T-helper 1 cell treated with Interleukin-12 subunit alpha and Interleukin-12 subunit beta and Interleukin-4 antibody, amounts not matched to agents 30 ng/mL and 1 ng/mL, for 36 hours (primary cell): ENCODE measurements around the gene ZNF784. TPM values are rescaled to one million over a fixed set of nuclear protein-coding genes. Genes with fewer than 3 reads are reported as not detected.

Experiments used
- intact Hi-C: fragments of 100-400 bp; cut with micrococcal nuclease; formaldehyde crosslinking; loops from one replicate; pipeline ENCODE4 v1.15.1; 2024
- total RNA-seq: library from RNA; stranded (reverse); gene quantifications from 2 replicates; pipeline ENCODE4 v1.2.3, GENCODE V29; 2022

The ZNF784 gene
- total RNA-seq, 1 donor from 2014 or later, result 4.7 TPM

GRCh38 chr19:55623130-55623529, 1.2 kb downstream of the ZNF784 start:
- intact Hi-C loops, result no loop called here

DNA sequence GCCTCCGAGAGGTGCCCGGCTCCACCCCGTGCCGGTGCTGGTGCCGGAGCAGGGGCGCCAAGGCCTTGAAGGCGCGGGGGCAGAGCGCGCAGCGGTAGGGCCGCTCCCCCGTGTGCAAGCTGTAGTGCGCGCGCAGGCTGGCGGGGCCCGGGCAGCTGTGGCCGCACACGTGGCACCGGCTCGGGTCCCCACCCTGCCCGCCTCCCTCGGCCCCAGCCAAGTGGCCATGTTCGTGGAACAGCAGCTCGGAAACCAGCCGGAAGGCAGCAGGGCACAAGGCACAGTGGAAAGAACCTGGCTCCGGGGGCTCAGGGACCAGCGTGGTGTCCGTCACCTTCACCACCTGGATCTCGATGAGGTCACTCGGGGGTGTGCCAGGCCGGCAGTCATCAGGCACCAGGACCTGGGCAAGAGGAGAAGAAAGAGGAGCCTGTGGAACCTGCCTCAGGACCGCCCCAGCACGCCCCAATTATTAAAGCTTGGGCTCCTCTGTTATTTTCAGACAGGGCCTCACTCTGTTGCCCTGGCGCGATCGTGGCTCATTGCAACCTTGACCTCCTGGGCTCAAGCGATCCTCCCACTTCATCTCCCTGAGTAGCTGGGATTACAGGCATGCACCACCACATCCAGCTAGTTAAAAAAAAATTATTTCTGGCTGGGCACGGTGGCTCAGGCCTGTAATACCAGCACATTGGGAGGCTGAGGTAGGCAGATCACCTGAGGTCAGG, 2.0 kb downstream of the ZNF784 start:
- intact Hi-C loops, result no loop called here

DNA sequence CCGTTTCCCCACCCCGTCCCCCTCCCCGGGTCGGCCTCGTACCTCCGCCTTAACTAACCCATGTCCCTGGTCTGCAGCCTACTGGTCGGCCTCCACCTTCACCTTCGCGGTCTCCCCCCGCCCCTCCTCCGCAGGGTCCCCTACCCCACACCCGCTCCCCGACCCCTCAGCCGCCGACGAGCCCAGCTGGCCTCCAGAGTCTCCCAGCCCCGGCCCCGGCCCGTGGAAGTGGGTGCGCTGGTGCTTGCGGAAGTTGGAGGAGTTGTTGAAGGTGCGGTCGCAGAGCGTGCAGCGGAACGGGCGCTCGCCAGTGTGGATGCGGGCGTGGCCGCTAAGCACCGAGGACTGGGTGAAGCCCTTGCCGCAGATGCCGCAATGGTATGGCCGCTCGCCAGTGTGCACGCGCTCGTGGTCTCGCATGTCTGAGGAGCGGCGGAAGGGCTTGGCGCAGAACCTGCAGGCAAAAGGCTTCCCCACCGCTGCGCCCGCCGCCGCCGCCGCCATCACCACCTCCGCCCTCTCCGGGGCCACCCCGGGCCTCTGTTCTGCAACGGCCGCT, 2.6 kb downstream of the ZNF784 start:
- intact Hi-C loops, result no loop called here

- intact Hi-C loops, result no loop called here
Measured at GRCh38 chr19:55621205-55621672, 3.1 kb downstream of the ZNF784 start.

DNA sequence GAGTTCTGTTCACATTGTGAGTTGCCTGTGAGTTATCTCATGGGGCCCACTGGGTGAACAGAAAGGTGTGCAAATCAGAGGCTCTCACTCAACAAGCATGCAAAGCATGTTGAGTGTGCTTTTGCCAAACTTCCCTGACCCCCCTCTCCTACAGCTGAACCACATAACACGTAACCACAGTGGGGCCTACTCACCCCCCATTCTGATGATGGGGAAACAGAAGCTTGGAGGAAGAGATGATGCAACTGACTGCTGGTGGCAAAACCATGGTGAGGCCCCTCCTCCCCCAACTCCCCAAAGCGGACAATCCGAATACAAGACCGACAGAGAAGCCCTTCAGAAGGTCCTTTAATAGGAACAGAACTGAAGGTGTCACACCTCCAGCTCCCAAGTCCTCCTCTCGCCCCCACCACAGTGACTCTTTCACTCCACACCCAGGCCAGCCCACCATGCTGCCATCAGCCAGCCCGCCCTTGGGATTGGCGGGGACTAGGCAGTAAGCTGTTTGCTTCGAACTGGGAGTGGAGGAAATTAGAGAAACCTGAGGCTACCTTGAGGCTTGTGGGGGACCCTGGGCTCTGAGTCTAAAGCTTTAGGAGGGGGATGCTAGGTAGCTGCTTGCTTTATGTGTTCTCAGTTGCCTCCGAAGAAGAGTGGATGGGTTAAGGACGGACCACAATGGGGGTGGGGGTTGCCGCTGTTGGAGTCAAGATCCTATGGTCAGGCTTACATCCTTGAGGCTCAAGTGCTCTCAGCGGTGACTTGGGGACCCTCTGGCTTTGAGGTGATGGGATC, 3.8 kb downstream of the ZNF784 start:
- intact Hi-C loops, result no loop called here

DNA sequence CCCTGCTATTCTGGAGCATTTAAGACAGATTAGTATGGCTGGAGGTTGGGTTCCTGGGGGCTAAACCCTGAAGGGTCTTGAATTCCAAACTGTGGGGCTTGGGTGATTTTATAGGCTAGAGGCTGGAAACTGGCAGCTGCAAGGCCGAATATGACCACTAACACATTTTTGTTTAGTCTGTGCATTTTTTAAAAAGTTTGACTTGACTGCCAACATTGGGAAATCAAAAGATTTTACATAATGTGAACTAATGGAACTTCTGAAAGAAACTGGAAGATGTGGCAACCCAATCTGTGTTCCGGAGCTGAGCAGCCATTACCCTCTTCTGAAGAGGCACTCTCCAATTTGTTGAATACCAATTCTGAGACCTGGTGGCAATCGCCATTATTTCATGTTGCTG, 5.1 kb downstream of the ZNF784 start:
- intact Hi-C loops, result no loop called here

- intact Hi-C loops, result no loop called here
Measured at GRCh38 chr19:55618426-55618825, 5.9 kb downstream of the ZNF784 start.

DNA sequence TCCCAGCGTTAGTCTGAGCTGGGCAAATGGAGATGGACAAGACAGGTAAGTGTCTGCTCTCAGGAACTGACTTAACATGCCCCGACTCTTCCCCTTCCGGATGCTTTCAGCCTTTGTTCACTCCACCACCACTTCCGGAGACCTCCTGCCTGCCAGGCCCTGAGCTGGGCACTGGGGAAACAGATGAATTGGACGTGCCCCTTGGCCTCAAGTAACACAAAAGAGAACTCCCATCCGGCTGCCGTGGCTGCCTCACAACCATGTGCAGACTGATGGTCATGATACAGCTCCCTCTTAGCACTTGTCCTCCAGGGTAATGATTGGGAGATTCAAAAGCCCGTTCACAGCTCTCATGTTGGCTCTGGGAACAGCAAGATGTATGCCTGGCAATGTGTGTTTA, 6.9 kb downstream of the ZNF784 start:
- intact Hi-C loops, result no loop called here

DNA sequence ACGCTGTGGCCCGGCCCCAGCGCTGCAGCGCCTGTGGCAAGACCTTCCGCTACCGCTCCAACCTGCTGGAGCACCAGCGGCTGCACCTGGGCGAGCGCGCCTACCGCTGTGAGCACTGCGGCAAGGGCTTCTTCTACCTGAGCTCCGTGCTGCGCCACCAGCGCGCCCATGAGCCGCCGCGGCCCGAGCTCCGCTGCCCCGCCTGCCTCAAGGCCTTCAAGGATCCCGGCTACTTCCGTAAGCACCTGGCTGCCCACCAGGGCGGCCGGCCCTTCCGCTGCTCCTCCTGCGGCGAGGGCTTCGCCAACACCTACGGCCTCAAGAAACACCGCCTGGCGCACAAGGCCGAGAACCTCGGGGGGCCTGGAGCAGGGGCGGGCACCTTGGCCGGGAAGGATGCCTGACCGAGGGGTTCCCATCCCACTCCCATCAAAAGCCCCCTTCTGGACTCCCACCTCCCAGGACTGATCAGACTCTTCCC, 7.9 kb downstream of the ZNF784 start:
- intact Hi-C loops, result no loop called here

GRCh38 chr19:55615543-55616394, 8.6 kb downstream of the ZNF784 start:
- intact Hi-C loops, result no loop called here

- intact Hi-C loops, result no loop called here
Measured at GRCh38 chr19:55614711-55615542, 9.4 kb downstream of the ZNF784 start.

- intact Hi-C loops, result no loop called here
Measured at GRCh38 chr19:55613930-55614710, 10.2 kb downstream of the ZNF784 start.

GRCh38 chr19:55613396-55613795, 11.0 kb downstream of the ZNF784 start:
- intact Hi-C loops, result no loop called here

DNA sequence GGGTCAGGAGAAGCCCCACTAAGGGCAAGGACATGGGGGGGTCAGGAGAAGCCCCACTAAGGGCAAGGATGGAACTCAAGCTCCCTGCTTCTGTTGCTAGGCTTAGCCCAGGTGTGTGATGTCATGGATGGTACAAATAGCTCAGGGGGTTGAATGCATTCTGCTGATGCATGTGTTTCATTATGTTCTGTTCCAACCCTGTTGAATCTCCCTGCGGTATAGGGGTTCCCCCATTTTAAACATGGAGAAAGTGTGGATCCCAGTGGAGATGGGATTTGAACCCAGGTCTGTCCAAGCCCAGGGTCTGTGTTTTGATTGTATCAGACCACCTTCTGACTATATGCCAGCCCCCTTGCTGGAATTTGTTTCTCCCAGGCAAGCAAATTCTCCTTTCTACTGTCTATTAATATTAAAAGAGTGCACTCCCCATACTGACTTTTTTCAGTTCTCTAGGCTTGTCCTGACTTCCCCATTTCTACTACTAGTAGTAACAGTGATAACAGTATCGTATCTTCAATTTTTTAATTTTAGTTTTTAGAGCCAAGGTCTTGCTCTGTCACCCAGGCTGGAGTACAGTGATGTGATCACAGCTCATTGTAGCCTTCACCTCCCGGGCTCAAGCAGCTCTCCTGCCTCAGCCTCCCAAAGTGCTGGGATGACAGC, 12.3 kb downstream of the ZNF784 start:
- intact Hi-C loops, result no loop called here

DNA sequence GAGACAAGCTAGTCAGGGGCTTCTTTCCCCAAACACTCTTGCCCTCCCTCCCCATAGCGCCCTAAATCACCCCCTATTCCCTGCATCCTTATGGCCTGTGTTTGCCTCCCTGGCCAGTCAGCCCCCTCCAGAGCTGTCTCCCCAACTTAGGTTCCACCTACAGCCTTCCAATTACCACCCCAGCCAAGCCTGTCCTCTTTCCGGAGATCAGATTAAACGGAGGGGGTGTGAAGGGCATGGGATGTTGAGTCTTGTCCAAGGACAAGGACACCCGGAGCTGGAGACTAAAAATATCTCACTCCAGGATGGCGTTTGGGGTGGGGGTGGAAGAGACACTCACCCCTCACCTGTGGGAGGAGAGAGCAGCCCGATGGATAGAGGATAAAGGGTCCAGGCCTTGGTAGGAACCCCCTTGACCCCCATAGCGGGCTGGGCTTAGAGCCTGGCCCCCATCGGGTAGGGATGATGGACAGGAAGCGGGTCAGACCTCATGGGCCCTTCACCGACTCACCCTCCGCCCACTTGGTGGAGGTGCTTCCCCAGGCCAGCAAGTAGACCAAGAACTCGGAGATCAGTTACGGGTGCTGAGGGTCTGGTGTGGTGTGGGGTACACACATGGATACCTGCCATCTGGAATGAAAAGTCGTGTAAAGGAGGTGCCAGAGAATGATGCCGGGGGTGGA, 12.9 kb downstream of the ZNF784 start:
- intact Hi-C loops, result no loop called here

DNA sequence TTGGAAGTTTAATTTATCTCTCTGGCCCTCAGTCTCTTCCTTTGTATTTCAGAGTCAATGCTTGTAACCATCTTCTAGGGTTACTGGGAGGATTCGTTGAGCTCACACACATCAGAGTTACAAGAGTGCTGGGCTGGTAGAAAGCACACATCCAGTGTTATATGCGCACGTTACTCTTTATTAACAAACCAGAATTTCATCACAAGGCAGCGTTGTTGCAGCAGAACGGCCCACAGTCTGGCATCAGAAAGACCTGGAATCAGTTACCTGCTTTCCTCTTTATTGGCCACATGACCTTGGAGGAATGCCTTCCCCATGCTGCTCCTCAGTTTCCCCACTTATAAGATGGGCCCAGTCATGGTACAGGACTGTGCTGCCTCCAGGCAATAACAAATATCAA, 15.0 kb downstream of the ZNF784 start:
- intact Hi-C loops, result loop anchor here (10.0 kb wide), 2 partner anchors 705 to 1745 kb away; partner anchors contain the start of genes MYADM and ZSCAN5A

- intact Hi-C loops, result loop anchor here (1.0 to 10.0 kb wide), 4 partner anchors 9 to 1742 kb away; partner anchors contain the start of genes MYADM and ZSCAN5A
Measured at GRCh38 chr19:55606817-55607216, 17.5 kb downstream of the ZNF784 start.

DNA sequence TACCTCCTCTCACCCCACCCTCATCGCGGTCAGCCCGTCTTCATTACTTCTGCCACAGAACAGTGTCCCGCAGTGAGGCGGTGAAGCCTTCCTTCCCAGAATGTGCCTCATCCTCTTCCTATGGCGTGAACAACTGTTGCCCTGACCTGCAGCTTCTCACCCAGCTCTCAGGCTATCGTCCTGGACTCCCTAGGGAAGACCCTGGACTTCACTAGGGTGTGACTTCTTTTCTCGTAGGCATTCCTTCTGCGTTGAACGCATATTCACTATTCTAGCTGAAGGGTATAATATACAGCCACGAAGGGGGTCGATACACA, 17.9 kb downstream of the ZNF784 start:
- intact Hi-C loops, result loop anchor here (1.0 to 10.0 kb wide), 4 partner anchors 8 to 1742 kb away; partner anchors contain the start of genes MYADM and ZSCAN5A
